IPS-NIHi7 (cell line): ENCODE data around the gene ACYP2.
A peak's percentile ranks its signal among the peaks of the same experiment; 100 is the strongest.

Experiments used
- DNase-seq: peaks from one replicate; pipeline ENCODE4 v3.0.0; 2012; ENCODE audit warnings: mixed read lengths; ENCODE audit errors: extremely low spot score

The ACYP2 gene

DNA sequence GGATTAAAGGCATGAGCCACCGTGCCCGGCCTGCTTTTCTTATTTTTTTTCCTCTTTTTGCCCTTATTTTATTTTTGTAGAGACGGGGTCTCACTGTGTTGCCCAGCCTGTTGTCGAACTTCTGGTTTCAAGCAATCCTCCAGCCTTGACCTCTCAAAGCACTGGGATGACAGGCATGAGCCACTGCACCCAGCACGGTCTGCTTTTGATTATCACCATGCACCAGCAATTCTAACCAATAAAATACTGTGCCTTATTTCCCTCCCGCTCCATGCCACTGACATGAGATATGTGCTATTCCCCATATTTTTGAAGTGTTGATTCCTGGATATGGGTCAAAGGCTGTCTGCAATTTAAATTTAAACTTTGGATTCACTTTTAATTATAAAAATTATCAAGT is 42.9 kb downstream of the ACYP2 start:
- no peak for DNase-seq

DNA sequence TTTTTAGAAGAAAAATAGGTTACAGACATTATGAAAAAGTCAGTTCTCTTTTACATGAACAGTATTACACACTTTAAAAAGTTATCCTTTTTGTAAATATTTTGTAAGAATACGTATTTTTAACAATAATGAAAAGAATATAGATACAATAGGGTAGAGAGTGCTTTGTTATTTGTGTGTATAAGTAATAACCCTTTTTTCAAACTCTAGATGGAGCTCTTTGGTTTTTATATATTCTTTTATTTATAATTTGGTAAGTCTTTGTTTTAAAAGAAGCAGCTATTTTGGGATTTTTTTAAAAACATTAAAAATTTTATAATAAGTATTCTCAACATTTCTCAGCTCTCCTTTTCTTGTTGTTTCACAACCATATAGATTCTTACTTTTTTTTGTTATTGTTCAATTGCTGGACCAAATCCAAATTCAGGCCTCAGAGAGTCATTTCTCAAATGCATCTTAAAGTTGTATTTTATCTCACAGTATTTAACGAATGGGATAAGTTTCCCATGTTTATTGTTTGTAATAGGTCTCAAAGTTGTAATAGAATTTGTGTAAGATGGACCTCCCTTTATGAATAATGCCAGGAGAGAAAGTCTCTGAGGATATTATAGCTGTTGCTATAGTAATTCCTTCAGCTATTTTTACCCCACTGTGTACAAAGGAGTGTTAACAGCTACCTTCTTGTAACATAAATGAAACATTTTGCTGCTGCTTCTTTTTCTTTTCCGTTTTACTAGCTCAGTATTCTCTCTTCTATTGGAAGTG is 46.4 kb downstream of the ACYP2 start:
- no peak for DNase-seq

DNA sequence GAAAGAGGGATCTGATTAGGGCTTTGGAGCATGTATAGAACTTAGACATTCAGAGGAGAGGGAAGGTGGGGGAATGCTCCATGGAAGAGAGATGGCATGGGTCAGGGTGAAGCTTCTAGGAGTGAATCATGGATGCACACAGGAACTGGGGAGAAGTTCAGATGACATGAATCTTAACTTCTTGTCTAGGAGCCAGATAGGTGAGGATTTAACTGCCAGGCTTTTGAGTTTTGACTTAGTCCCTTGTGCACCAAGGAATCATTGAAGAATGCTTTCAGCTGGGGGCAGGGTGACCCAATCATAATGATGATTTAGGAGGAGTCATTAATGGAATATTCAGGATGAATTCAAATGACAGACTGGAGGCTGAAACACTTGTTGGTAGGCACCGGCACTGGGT is 48.7 kb downstream of the ACYP2 start:
- DNase-seq: no peak

DNA sequence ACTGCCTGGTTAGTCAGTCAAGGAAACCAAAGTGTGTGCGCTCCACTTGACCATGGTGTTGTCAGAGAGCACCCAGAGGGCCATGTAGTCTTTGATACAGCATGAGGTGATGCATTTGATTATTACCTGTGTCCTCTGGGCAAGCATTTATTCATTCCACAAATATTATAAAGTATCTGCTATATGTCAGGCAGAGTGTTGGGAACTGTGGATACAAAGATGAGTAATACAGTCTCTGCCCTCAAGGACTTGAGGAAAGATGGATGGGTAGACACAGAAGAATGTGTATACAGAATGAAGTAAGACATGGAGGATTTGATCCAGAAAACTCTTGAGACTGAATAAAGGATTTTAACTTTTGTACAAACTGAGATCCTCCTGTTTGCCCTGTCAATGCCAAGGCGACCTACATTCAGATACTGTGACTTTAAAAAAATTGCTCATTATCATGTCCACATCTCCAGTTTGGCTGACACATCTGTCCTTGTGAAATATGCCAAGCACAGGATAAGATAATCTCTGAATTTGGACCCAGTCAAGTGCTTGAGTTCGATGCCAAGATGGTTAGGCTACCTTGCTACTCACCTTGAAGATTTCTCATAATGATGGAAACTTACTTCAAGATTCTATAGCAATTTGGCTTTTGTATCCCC is 50.8 kb downstream of the ACYP2 start:
- no peak for DNase-seq

DNA sequence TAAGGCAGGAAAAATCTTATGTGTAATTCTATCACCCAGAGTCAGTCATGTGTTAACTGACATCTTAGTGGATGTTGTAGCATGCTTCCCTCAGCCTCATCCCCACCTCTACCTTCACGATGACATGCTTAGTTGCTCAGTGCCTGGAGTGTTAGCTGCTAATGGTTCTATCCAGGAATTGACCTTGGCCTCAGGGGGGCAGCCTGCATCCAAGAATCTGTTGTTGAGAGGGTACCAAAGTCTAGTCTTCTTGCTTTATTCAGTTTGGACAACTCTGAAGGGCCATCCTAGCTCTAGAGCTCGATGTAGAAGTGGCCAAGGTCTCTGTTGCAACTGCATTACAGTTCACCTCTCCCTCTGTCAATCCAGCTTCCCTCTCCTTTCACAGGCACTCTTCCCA is 61.2 kb downstream of the ACYP2 start:
- DNase-seq: peak; percentile 73

DNA sequence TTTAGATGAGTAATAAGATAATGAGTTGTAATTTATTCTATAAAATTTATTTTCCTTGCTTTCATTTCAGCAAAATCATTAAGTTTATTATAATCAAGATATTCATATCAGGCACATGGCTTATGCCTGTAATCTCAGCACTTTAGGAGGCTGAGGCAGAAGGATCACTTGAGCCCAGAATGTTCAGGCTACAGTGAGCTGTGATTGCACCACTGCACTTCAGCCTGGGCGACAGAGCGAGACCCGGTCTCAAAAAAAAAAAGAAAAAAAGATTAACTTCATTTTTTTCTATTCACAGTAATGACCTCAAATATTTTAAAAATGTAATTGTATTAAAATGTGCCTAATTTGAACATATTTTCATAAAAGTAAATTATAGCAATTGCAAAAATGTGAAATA is 67.9 kb downstream of the ACYP2 start:
- no peak for DNase-seq

DNA sequence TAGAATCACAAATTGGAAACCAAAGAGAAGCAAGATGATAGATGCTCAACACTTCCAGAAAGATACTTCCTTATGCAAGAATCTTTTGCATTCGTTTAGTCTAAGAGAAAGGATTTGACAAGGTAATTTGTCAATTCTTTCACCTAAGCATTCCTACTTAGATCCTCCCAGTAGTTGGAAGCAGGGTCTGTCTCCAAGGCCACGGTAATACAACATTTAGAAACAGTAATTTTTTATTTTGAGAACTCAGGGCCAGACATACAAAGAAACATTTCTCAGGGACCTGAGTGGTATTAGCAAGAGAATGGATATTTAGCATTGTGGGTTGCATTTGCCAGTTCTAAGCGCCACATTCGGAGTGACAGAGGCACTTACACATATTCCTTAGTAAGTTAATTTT is 68.6 kb downstream of the ACYP2 start:
- DNase-seq: no peak

DNA sequence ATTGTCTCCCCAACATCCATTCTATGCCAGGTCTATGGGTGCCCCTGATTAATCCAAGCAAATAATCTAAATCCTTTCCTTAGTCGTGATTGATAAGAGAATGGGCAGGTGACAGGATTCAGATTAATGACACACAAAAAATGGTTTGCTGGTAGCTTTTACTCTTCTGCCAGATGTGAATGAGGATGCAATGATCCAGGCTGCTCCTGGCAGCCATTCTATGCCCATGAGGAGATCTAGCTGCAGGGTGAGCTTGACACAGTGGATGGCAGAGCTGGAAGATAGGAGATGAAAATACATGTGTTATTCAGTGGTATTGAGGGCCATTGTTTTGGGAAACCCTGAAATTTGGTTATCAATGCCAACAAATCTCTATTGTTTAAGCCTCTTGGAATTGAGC is 69.7 kb downstream of the ACYP2 start:
- no peak for DNase-seq

DNA sequence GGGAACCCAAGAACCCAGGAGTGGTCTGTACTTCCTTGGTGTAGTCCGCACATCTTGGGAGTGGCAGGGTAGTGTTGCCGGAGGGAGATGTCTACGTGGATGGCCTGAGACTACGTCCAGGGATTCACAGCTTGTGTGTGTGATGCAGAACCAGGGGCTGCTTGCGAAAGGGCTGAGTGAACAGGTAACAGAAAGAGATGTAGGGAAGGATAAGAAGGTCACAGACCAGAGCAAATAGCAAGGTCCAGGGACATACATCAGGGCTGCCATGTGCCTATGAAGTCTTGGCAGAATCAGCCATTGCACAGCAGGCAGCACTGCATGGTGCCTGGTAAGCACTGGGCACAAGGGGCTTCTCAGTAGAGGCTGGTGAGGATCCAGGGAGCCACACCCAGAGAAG is 71.9 kb downstream of the ACYP2 start:
- no peak for DNase-seq

DNA sequence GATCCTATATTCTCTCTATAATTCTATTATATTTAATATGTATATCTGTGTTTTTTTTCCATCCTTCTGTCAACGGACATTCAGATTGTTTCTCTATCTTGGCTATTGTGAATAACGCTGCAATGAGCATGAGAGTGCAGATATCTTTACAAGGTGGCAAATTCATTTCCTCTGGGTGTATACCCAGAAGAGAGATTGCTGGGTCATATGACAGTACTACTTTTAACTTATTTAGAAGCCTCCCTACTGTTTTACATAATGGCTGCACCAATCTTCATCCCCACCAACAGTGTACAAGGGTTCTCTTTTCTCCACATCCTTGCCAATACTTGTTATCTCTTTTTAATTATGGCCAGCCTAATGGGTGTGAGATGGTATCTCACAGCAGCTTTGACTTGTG is 74.1 kb downstream of the ACYP2 start:
- DNase-seq: no peak

DNA sequence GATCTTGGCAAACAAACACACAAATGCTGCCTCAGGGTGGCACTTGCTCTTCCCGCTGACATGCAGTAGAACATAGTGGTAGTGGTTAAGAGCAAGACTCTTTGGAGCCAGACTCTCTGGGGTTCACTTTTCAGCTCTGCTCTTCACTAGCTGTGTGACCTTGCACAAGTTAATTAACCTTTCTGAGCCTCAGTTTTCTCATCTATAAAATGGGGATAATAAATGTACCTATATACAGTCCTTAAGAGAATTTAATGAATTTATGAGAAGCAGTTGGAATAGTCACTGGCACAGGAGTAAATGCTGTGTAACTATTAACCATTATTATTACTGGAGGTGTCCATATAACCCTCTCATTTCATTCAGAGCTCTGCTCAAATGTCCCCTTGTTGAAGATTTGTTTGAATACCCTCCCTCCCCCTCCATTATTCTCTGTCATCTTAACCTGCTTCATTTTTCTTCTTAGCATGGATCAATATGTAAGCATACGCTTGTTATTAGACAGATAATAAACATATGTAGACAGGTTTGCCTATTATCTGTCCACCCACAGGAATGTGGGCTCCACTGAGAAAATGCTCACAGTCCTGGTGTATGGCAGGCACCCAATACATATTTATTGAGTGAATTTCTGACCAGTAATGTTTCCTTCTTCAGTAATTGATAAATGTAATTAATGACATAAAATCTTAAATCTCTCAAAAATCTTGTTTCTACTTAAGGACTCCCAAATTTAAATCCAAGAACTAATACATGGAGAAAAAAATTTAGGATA is 76.1 kb downstream of the ACYP2 start:
- no peak for DNase-seq

DNA sequence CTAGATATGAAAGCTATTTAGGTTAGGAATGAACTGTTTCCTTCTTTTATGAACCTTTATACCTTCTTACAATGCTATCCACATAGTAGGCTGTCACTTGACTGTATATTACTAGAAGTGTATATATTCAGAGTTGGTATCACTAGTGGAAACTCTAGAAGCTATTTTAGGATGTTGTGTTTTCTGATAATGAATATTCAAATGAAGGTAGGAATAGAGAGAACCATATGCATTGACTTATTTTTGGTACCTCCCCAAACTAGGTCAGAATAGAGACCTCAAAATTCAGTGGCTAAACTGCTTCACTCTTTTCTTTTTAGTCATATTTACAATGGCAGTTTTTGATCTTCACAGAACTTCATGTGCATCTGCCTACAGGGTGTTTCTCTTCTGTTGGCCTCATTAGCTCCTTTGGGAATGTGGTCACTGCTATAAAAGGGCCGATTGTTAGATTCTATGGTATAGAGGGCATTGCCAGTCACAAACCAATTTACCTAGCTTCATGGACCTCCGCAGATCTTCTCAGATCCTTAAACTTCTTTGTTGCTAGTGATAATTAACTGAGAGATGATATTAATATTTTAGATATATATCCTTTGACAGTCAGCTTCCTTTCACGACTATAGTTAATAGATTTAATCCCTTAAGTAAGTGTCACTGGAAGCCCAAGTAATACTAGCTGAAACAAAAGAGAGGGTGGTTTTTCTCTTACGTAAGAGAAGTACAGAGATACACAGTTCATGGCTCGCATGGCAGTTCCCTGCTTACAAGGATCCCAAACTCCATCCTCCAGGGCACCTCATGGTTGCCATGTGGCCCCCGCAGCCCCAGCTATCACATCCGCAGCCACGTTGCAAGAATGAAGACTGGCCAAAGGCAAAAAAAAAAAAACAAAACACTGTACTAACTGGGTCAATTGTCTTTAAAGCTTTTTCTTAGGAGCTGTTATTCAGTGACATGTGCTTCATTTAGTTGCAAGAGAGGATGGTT is 79.6 kb downstream of the ACYP2 start:
- DNase-seq: no peak

DNA sequence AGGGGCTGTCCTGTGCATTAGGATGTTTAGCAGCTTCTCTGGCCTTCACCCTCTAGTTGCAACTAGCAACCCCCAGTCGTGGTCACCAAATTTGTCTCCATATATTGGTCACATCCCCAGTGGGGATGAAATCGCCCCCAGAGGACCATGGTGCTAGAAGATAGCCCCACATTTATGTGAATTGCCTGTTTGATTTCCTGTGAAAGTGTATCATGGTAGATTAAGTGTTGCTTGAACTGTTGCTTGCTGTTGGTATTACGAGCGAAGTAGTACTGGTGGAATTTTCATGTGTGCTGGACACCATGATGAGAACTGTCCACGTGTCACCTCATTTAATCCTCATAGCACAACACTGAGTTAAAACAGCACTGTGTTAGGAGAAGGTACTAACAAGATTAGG is 81.2 kb downstream of the ACYP2 start:
- no peak for DNase-seq

DNA sequence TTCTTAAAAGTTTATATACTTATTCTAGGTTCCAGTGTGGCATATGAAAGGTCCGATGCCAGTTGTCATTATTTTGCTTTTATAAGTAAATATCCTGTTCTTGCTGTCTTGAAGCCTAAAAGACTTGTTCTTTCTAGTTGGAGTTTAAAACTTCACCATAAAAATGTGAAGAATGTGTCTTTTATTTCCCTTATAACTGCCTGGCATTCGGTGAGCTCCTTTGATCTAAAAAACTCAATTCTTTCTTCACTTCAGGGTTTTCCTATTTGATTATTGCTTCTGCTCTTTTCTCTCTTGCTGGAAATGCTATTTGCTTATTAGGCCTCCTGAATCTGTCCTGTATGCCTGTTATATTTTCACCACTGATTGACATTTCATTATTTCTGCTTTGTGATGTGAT is 89.1 kb downstream of the ACYP2 start:
- no peak for DNase-seq

DNA sequence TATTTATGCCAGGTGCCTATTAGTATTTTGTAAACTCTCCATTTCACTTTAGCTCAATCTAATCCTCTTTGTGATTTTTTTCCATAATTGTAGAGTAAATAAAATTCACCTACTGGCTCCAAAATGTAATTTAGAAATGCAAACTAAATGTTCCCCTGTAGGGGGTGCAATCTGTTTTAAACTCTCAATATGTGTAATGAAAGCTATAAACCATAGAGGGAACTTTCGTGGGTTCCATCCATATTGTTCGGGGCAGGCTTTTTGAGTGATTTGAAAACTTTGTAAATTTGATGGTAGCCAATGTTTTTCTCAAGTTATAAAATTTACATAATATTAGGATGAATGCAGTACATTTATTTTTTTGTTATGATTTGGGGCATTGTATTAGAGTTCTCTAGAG is 91.2 kb downstream of the ACYP2 start:
- no peak for DNase-seq

DNA sequence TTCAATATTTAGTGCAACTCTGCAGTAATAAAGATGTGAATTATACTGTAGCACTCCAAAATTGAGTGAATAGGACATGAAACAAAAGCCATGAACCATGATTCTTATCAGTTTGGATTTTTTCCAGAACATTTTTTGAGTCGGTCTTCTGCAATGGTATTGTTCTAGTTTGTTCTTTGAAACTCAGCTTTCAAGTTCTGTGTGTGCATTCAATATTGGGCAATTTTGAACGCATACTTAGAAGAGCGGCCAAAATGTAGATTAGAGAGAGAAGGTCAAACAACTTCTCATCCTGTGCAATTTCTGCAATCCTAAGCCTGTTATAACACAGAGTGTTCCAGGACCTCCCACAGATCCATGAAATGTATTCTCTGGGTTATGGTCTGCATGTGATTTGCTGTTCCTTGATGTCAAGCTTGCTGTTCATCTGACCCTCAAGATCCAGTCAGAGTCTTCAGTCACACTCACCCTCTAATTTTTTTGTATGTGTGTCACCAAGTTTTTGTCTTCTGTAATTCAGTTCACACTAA is 92.3 kb downstream of the ACYP2 start:
- no peak for DNase-seq

DNA sequence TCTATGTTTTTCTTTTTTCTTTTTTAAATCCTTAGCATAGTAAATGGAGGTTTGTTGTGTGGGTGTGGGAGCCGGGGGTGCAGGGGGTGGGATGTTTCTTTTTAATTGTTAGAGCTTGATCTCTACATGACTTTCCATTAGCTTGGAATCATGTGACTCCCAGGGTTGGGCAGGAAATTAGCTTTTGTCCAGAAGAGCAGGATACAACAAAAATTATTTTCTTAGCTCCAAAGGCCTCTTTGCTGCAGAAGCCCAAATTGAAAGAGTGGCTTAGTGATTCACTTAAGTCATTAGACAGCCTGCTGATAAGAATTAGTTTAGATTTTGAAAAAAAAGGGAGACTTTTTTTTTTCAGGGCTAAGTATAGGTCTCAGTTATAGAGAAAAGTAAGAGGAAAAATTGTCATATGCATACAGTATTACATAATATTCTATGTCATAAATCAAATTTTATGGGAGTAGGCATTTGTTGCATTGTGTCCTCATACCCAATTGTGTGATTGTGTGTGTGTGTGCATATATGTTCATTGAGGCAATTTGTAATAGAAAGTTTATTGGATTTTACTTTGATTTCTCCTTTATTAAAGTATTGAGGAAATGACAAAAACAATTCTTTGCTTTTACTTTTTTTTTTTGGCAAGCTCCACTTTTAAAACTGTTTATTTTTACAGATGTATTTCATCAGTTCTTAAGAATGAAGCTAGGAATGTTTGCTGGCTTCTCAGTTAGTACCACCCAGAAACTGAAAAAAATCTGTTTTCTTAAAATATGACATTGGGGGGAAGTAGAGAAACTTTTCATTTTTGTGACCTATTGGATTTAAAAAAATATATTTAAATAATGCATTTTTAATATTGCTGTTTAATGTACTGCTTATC is 93.2 kb downstream of the ACYP2 start:
- no peak for DNase-seq

DNA sequence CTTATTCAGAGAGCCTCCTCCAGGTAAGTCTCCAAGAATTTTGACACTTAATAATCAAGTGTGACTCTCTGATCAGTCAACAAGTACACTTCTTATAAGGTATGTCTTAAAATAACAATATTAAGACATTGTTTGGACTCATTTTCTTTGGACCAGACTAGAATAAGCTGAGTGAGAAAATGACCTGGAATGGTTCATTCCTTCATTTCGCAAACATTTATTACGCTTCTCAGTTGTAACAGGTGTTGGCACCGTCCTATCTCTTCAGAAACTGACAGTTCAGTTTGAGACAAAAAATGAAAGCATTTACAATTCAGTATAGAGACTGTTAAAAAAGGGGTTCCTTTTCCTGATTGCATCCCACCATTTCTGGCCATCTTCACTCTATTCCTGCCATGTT is 94.0 kb downstream of the ACYP2 start:
- no peak for DNase-seq

DNA sequence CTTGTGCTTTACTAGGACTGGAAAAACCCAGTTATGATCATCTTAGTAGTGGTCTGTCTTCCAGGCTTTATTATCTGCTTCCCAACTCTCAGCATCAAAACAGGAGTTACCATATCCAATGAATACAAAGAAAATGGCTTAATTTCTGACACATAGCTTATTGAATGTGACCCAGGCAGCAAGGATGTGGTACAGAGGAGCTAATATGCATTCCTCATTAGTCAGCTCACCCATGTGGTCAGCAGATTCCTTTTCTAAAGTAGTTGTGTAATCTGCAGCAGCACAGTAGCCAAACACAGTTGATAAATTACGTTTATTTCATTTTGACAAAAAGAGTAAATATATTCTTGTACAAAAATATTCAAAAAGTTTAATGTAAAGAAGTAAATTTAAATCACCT is 97.0 kb downstream of the ACYP2 start:
- no peak for DNase-seq

DNA sequence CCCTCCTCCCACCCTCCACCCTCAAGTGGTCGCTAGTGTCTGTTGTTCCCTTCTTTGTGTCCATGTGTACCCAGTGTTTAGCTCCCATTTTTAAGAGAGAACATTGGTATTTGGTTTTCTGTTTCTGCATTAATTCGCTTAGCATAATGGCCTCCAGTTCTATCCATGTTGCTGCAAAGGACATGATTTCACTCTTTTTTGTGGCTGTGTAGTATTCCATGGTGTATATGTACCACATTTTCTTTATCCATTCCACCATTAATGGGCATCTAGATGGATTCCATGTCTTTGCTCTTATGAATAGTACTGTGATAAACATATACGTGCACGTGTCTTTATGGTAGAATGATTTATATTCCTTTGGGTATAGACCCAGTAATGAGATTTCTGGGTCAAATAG is 97.7 kb downstream of the ACYP2 start:
- DNase-seq: no peak

DNA sequence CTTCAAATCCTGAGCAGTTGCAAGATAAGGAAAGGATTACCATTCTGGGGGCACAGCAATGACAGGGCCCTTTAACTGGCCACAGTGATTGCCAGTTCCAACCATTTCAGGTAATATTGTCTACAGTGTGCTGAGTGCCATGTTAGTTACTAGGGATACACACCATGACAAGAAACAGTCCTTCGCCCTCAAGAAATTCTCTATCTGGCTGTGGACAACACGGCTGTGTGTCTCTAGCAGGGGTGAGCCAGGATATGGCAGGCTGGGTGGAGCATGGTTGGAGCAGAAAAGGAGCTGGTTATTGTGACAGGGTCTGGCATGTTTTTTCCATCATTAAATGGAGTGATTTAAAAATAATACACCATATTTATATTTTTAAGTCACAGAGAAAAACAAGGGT is 109.6 kb downstream of the ACYP2 start:
- no peak for DNase-seq
